Right cardiac atrium (tissue), 5 donors: Measurements from ENCODE around the gene NRSN2. TPM values are rescaled to one million over a fixed set of nuclear protein-coding genes. Genes with fewer than 3 reads are reported as not detected.

Experiments used
- ATAC-seq, 2 donors: fragments of 200-7000 bp; cut with Tn5 transposase; one replicate each; pipeline versions ENCODE4 v1.8.0 to v1.9.1; 2020; ENCODE audit warnings: moderate library complexity in 2 of 2, mild to moderate bottlenecking in 1 of 2
- DNase-seq, 3 donors: peaks; one replicate each; pipeline ENCODE4 v3.0.0-alpha.2; 2020
- H3K27ac ChIP-seq: one replicate; pipeline ENCODE4 v1.5.1; 2013; ENCODE audit warnings: mild to moderate bottlenecking, low read length, control low read depth, moderate library complexity
- H3K27me3 ChIP-seq: one replicate; pipeline ENCODE4 v1.6.1; 2013; ENCODE audit not compliant: control insufficient read depth, insufficient read depth
- H3K4me1 ChIP-seq: one replicate; pipeline ENCODE4 v1.6.1; 2013; ENCODE audit warnings: low read length; ENCODE audit not compliant: control insufficient read depth, insufficient read depth
- H3K4me3 ChIP-seq: one replicate; pipeline ENCODE4 v1.5.1; 2013; ENCODE audit warnings: low read length, control low read depth
- H3K9me3 ChIP-seq: one replicate; pipeline ENCODE4 v1.6.1; 2013; ENCODE audit warnings: low read length; ENCODE audit not compliant: control insufficient read depth
- WGBS: extraction: QIAGEN DNeasy Blood & Tissue Kit; methylation state at CpG from one replicate; pipeline ENCODE4 v1.1.7; 2013; 5-methylcytosine and 5-hydroxymethylcytosine counted together
- intact Hi-C, 4 donors: fragments of 100-400 bp; cut with DNase I; formaldehyde crosslinking; loops; one replicate each; pipeline versions ENCODE4 v1.11.0 to v1.14.0; 2022 to 2023
- polyA plus RNA-seq: library from polyadenylated mRNA; stranded (reverse); fragments of 200-250 nt; gene quantifications from one replicate; pipeline ENCODE4 v1.2.3, GENCODE V29; 2013
- total RNA-seq, 4 donors: library from RNA; stranded (reverse); fragmentation: NEBNext Ultra II Directional; extraction: Animal tissue kit (Norgen Biotek cat#: 25700); gene quantifications; one replicate each; pipeline ENCODE4 v1.2.1, GENCODE V29; 2021
- donor health status: healthy with polysubstance abuse.
- donor health status: DM: no; HTN: yes; CAD: no.
- donor health status: DM: no; HTN: no; CAD: no.
- donor health status: DM: no; HTN: yes; CAD: no; lungs with severe emphysema.
- donor health status: DM: yes; HTN: yes; CAD: no.

NRSN2 gene
- total and polyA plus RNA-seq, 5 donors = 24.5 to 30.9 (median 25.0) TPM

DNA sequence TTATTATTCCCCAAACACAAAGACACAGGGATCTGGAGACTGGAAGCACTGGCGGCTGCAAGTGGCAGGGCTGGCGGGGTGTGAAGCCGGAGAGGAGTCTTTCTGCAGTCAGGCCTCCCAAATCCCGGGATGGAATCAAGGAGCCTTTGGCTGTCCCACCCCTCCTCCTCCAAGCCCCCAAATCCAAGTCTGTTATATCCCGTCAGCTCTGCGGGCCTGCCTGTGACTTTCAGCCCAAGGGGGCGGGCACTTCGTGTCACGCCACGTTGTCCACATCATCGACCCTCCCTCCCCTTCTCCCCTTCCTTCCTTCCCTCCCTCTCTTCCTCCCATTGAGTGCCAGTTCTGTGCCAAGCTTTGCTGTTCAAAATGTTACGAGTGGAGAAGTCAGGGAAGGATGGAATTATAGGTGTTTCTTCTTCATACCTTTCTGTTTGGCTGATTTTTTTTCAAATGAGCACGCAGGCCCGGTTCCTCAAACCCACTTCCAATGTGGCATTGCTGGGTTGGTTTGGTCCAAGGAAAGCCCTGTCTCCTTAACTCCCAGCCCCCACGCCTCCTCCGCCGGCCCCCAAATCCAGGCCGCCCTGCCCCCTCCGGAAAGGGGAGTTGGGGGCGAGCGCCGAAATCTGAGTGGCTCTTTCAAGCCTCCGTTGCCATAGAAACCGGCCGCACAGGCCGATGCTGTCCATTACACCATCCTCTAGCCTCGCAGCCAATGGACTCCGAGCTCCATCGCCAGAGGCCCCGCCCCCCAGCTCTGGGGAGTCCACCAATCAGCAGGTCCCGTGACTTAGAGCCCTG is 36.9 kb upstream of the NRSN2 start:
- Histone ChIP-seq H3K4me3 (peak overlapping the region; percentile 78), H3K27me3 (no peaks in the 10 kb centered on the region), H3K4me1 (no peaks in the 10 kb centered on the region), H3K9me3 (no peaks in the 10 kb centered on the region), H3K27ac (peak overlapping the region; percentile 93)
- intact Hi-C loops = no loop called here
- peak; percentile 99 for DNase-seq
- peak; percentile 100 for ATAC-seq
- 3% methylated on average over 31 of the region's 31 CpGs for WGBS

- intact Hi-C loops = no loop called here
- no peaks in the 10 kb centered on the region for H3K9me3 ChIP-seq
- no peaks in the 10 kb centered on the region for H3K27me3 ChIP-seq
- H3K27ac ChIP-seq = no peak overlapping the region
- 4% methylated on average over 7 of the region's 7 CpGs for WGBS
- ATAC-seq = no peak
- H3K4me1 ChIP-seq = no peaks in the 10 kb centered on the region
- no peak for DNase-seq
- peak overlapping the region; percentile 78 for H3K4me3 ChIP-seq
Observed at GRCh38 chr20:310645-311044, 36.3 kb upstream of the NRSN2 start.

DNA sequence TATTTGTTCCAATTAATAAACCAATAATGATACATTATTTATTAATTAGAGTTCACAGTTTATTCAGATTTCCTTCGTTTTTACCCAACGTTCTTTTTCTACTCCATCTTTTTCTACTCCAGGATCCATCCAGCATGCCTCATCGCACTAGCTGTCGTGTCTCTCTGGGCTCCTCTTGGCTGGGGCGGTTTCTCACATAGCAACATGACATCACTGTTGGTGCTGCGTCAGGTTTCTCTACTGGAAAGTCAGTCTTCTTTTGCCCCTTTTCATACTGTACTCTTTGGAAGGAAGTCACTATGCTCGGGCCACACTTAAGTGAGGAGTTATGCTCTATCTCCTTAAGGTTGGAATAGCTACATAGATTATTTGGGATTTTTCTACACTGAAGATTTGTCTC is 35.3 kb upstream of the NRSN2 start:
- ATAC-seq (no peak), DNase-seq (no peak)

DNA sequence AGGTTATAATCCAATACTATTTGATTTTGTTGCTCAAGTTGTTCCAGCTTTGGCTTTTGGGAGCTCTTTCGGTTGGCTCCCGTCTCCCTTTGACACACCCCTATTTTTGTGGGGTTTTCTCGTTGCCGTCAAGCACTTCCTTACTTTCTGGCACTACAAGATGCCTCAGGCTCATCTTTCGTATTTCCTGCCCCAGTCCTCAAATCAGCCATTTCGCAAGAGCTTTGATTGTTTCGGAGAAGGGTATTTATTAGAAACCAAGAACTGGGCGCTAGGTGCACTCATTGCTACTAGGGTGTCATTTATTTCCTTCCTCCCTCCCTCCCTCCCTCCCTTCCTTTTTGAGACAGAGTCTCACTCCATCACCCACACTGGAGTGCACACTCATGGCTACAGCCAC is 34.8 kb upstream of the NRSN2 start:
- WGBS = 86% methylated on average over 8 of the region's 8 CpGs
- intact Hi-C loops = no loop called here

More for the DNA sequence above, 35.3 kb upstream of the NRSN2 start:
- H3K4me3 ChIP-seq = no peak overlapping the region
- H3K4me1 ChIP-seq = no peaks in the 10 kb centered on the region
- WGBS = 79% methylated on average over 7 of the region's 7 CpGs
- intact Hi-C loops = no loop called here
- H3K27ac ChIP-seq = no peak overlapping the region
- no peaks in the 10 kb centered on the region for H3K9me3 ChIP-seq
- no peaks in the 10 kb centered on the region for H3K27me3 ChIP-seq

GRCh38 chr20:312866-313265 is 34.0 kb upstream of the NRSN2 start:
- no peak for ATAC-seq
- H3K27ac ChIP-seq = no peak overlapping the region
- H3K4me1 ChIP-seq = no peaks in the 10 kb centered on the region
- intact Hi-C loops = no loop called here
- no peaks in the 10 kb centered on the region for H3K27me3 ChIP-seq
- H3K9me3 ChIP-seq = no peaks in the 10 kb centered on the region
- H3K4me3 ChIP-seq = no peak overlapping the region
- 41% methylated on average over 1 of the region's 1 CpG for WGBS
- no peak for DNase-seq

More for the DNA sequence above, 34.8 kb upstream of the NRSN2 start:
- no peaks in the 10 kb centered on the region for H3K9me3 ChIP-seq
- ATAC-seq (no peak), DNase-seq (no peak)
- no peaks in the 10 kb centered on the region for H3K27me3 ChIP-seq
- no peak overlapping the region for H3K27ac ChIP-seq
- no peaks in the 10 kb centered on the region for H3K4me1 ChIP-seq
- no peak overlapping the region for H3K4me3 ChIP-seq

GRCh38 chr20:313402-313801 is 33.5 kb upstream of the NRSN2 start:
- ATAC-seq (no peak), DNase-seq (no peak)
- Histone ChIP-seq H3K27me3 (no peaks in the 10 kb centered on the region), H3K4me1 (no peaks in the 10 kb centered on the region), H3K9me3 (no peaks in the 10 kb centered on the region), H3K4me3 (no peak overlapping the region), H3K27ac (no peak overlapping the region)
- WGBS = 90% methylated on average over 5 of the region's 5 CpGs
- intact Hi-C loops = no loop called here

GRCh38 chr20:313948-314347 is 33.0 kb upstream of the NRSN2 start:
- intact Hi-C loops = no loop called here
- H3K27me3 ChIP-seq = no peaks in the 10 kb centered on the region
- H3K9me3 ChIP-seq = no peaks in the 10 kb centered on the region
- DNase-seq (no peak), ATAC-seq (no peak)
- no peak overlapping the region for H3K27ac ChIP-seq
- no peaks in the 10 kb centered on the region for H3K4me1 ChIP-seq
- no peak overlapping the region for H3K4me3 ChIP-seq

DNA sequence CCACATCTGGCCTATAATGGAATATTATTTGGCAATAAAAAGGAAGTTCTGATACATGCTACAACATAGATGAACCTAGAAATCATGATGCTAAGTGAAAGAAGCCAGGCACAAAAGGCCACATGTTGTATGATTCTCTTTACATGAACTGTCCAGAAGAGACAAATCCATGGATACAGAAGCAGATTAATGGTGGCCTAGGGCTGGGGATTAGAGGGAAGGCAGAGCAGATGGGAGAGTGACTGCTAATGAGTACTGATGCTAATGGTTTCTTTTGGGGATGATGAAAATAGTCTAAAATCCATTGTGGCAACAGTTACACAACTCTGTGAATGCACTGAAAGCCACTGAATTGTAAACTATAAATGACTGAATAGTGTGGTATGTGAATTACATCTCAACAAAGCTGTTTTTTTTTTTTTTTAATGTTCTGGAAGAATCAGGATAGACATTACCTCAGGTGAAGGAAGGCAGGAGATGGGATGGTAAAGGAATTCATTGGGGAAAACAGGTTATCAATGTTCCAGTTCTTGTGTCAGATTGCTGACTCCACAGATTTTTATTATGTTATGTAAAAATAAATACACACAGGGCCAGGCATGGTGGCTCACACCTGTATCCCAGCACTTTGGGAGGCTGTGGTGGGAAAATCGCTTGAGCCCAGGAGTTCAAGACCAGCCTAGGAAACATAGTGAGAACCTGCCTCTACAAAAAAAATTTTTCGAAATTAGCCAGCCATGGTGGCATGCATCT is 30.4 kb upstream of the NRSN2 start:
- 89% methylated on average over 2 of the region's 2 CpGs for WGBS
- intact Hi-C loops = no loop called here
- DNase-seq (no peak), ATAC-seq (no peak)
- H3K9me3 ChIP-seq = no peaks in the 10 kb centered on the region
- H3K4me1 ChIP-seq = no peaks in the 10 kb centered on the region
- H3K4me3 ChIP-seq = no peak overlapping the region
- no peak overlapping the region for H3K27ac ChIP-seq
- no peaks in the 10 kb centered on the region for H3K27me3 ChIP-seq

GRCh38 chr20:324177-325044 is 22.5 kb upstream of the NRSN2 start:
- no peaks in the 10 kb centered on the region for H3K9me3 ChIP-seq
- ATAC-seq (peak; percentile 81 to 87), DNase-seq (peak; percentile 93 to 97 (median 97))
- intact Hi-C loops = loop anchor here in 1 of 4 donors (10.0 kb wide), 1 partner anchor 50 kb away; no protein-coding TSS in a partner anchor
- WGBS = under 1% methylated on average over 68 of the region's 69 CpGs
- no peaks in the 10 kb centered on the region for H3K4me1 ChIP-seq
- peak overlapping the region; percentile 84 for H3K27ac ChIP-seq
- peak overlapping the region; percentile 79 for H3K4me3 ChIP-seq
- no peaks in the 10 kb centered on the region for H3K27me3 ChIP-seq

GRCh38 chr20:325045-325888 is 21.6 kb upstream of the NRSN2 start, which contains the start of gene SOX12:
Gene SOX12, plus strand, starts transcription at chr20:325552. Its CDS starts 373 bp downstream, at chr20:325925.
- H3K27me3 ChIP-seq = no peaks in the 10 kb centered on the region
- under 1% methylated on average over 106 of the region's 106 CpGs for WGBS
- H3K4me1 ChIP-seq = no peaks in the 10 kb centered on the region
- peak within 1 kb of the TSS; percentile 79 for H3K4me3 ChIP-seq
- peak within 1 kb of the TSS; percentile 89 for H3K27ac ChIP-seq
- peak; percentile 98 to 99 (median 99) for DNase-seq
- intact Hi-C loops = loop anchor here in 1 of 4 donors (10.0 kb wide), 1 partner anchor 50 kb away; no protein-coding TSS in a partner anchor
- H3K9me3 ChIP-seq = no peaks in the 10 kb centered on the region
- ATAC-seq = peak; percentile 82 to 84
